H9 (cell line): ENCODE results near the gene CTSW. TPM values are rescaled to one million over a fixed set of nuclear protein-coding genes. Genes with fewer than 3 reads are reported as not detected.

Source experiments
- DNase-seq: peaks from one replicate; pipeline ENCODE4 v3.0.0-alpha.2; 2017
- H2AFZ ChIP-seq: one replicate; pipeline ENCODE4 v1.6.1; 2013; ENCODE audit warnings: mild to moderate bottlenecking, low read length, control low read depth, moderate library complexity
- H2AK5ac ChIP-seq: 2 replicates; pipeline ENCODE4 v1.6.1; 2013; ENCODE audit warnings: low read length, control low read depth, mixed read lengths; ENCODE audit not compliant: insufficient read length
- H2BK120ac ChIP-seq: one replicate; pipeline ENCODE4 v1.6.1; 2013; ENCODE audit warnings: low read depth, mild to moderate bottlenecking, low read length, control low read depth, inconsistent platforms; ENCODE audit not compliant: poor library complexity, severe bottlenecking
- H2BK12ac ChIP-seq: 2 replicates; pipeline ENCODE4 v1.6.1; 2013; ENCODE audit warnings: low read length, control low read depth, mixed read lengths, low read depth; ENCODE audit not compliant: insufficient read length
- H2BK15ac ChIP-seq: 2 replicates; pipeline ENCODE4 v1.6.1; 2013; ENCODE audit warnings: low read depth, low read length, control low read depth
- H2BK20ac ChIP-seq: one replicate; pipeline ENCODE4 v1.6.1; 2013; ENCODE audit warnings: low read depth, mild to moderate bottlenecking, low read length, control low read depth, inconsistent platforms; ENCODE audit not compliant: poor library complexity, severe bottlenecking
- H2BK5ac ChIP-seq: 2 replicates; pipeline ENCODE4 v1.6.1; 2013; ENCODE audit warnings: low read length, control low read depth, mixed read lengths; ENCODE audit not compliant: insufficient read length
- H3K14ac ChIP-seq: 2 replicates; pipeline ENCODE4 v1.6.1; 2013; ENCODE audit warnings: low read length, control low read depth; ENCODE audit not compliant: insufficient read depth
- H3K18ac ChIP-seq: 2 replicates; pipeline ENCODE4 v1.6.1; 2013; ENCODE audit warnings: low read depth, mild to moderate bottlenecking, mixed read lengths, low read length, control low read depth; ENCODE audit not compliant: insufficient read length
- H3K23ac ChIP-seq: 2 replicates; pipeline ENCODE4 v1.6.1; 2013; ENCODE audit warnings: low read length, control low read depth, mixed read lengths, low read depth; ENCODE audit not compliant: insufficient read length
- H3K23me2 ChIP-seq: 2 replicates; pipeline ENCODE4 v1.6.1; 2013; ENCODE audit warnings: low read depth, mild to moderate bottlenecking, mixed read lengths, low read length, control low read depth; ENCODE audit not compliant: insufficient read length, poor library complexity, severe bottlenecking
- H3K27ac ChIP-seq: 2 replicates; pipeline ENCODE4 v1.5.1; 2013; ENCODE audit warnings: low read length, control low read depth, mixed read lengths, low read depth; ENCODE audit not compliant: insufficient read length
- H3K27me3 ChIP-seq: 2 replicates; pipeline ENCODE4 v1.6.1; 2013; ENCODE audit warnings: low read length, control low read depth, inconsistent platforms; ENCODE audit not compliant: insufficient read depth
- H3K4ac ChIP-seq: 2 replicates; pipeline ENCODE4 v1.6.1; 2013; ENCODE audit warnings: low read depth, mild to moderate bottlenecking, control low read depth, inconsistent platforms, low read length, moderate library complexity
- H3K4me1 ChIP-seq: 2 replicates; pipeline ENCODE4 v1.6.1; 2013; ENCODE audit warnings: low read length, control low read depth, inconsistent platforms; ENCODE audit not compliant: insufficient read depth
- H3K4me2 ChIP-seq: 2 replicates; pipeline ENCODE4 v1.6.1; 2013; ENCODE audit warnings: low read length, control low read depth, mixed read lengths; ENCODE audit not compliant: insufficient read length, insufficient read depth
- H3K56ac ChIP-seq: 2 replicates; pipeline ENCODE4 v1.6.1; 2013; ENCODE audit warnings: low read depth, mild to moderate bottlenecking, mixed read lengths, low read length, control low read depth; ENCODE audit not compliant: insufficient read length
- H3K79me1 ChIP-seq: 2 replicates; pipeline ENCODE4 v1.6.1; 2013; ENCODE audit warnings: low read depth, mild to moderate bottlenecking, moderate library complexity, low read length, control low read depth, inconsistent platforms; ENCODE audit not compliant: insufficient read depth, poor library complexity, severe bottlenecking
- H3K79me2 ChIP-seq: 2 replicates; pipeline ENCODE4 v1.6.1; 2013; ENCODE audit warnings: low read length, control low read depth, inconsistent platforms; ENCODE audit not compliant: insufficient read depth
- H3K9ac ChIP-seq: 2 replicates; pipeline ENCODE4 v1.6.1; 2013; ENCODE audit warnings: low read length, control low read depth, mixed read lengths; ENCODE audit not compliant: insufficient read length; ENCODE audit errors: extremely low read depth
- H3K9me3 ChIP-seq: one replicate; pipeline ENCODE4 v1.6.1; 2013; ENCODE audit warnings: low read depth, low read length, inconsistent platforms; ENCODE audit not compliant: control insufficient read depth
- H3T11ph ChIP-seq: one replicate; pipeline ENCODE4 v1.6.1; 2013; ENCODE audit warnings: mild to moderate bottlenecking, low read length, control low read depth, inconsistent platforms
- H4K20me1 ChIP-seq: one replicate; pipeline ENCODE4 v1.6.1; 2013; ENCODE audit not compliant: control insufficient read depth, insufficient read length, insufficient read depth
- H4K5ac ChIP-seq: 2 replicates; pipeline ENCODE4 v1.6.1; 2013; ENCODE audit warnings: low read depth, mild to moderate bottlenecking, mixed read lengths, low read length, control low read depth; ENCODE audit not compliant: insufficient read length
- H4K8ac ChIP-seq: replicated peaks from 2 replicates; pipeline ENCODE4 v1.6.1; 2013; ENCODE audit warnings: low read length, control low read depth, mixed read lengths, low read depth; ENCODE audit not compliant: insufficient read length
- H4K91ac ChIP-seq: 2 replicates; pipeline ENCODE4 v1.6.1; 2013; ENCODE audit warnings: low read depth, mild to moderate bottlenecking, moderate library complexity, mixed read lengths, low read length, control low read depth; ENCODE audit not compliant: insufficient read length
- H3K27ac Mint-ChIP-seq, 3 experiments: 2 replicates in 2 of 3; 3 replicates in 1 of 3; pipeline ENCODE4 v1.8.0; 2020 to 2021; ENCODE audit warnings: mixed read lengths in 3 of 3, mild to moderate bottlenecking in 1 of 3, moderate library complexity in 1 of 3
- H3K27me3 Mint-ChIP-seq: 2 replicates; pipeline ENCODE4 v1.8.0; 2021; ENCODE audit warnings: low read depth, mild to moderate bottlenecking, moderate library complexity, mixed read lengths
- H3K36me3 Mint-ChIP-seq, 3 experiments: 2 replicates in 2 of 3; 3 replicates in 1 of 3; pipeline ENCODE4 v1.8.0; 2020 to 2021; ENCODE audit warnings: low read depth in 3 of 3, mixed read lengths in 3 of 3; ENCODE audit not compliant: insufficient read depth in 1 of 3
- H3K4me1 Mint-ChIP-seq, 2 experiments: 2 replicates each; pipeline ENCODE4 v1.8.0; 2020; ENCODE audit warnings: mixed read lengths in 2 of 2
- H3K4me3 Mint-ChIP-seq, 2 experiments: 2 replicates in 1 of 2; 3 replicates in 1 of 2; pipeline ENCODE4 v1.8.0; 2020 to 2021; ENCODE audit warnings: mild to moderate bottlenecking in 2 of 2, mixed read lengths in 2 of 2, moderate library complexity in 1 of 2
- H3K9me3 Mint-ChIP-seq, 2 experiments: 2 replicates in 1 of 2; 3 replicates in 1 of 2; pipeline ENCODE4 v1.8.0; 2020; ENCODE audit warnings: mild to moderate bottlenecking in 2 of 2, mixed read lengths in 2 of 2, moderate library complexity in 1 of 2
- WGBS: extraction: QIAGEN DNeasy Blood & Tissue Kit; methylation state at CpG from one replicate; pipeline ENCODE4 v1.1.7; 2013; ENCODE audit warnings: missing lambda C conversion rate, low lambda C conversion rate, mixed read lengths; ENCODE audit not compliant: insufficient read length; ENCODE audit errors: extremely low coverage; 5-methylcytosine and 5-hydroxymethylcytosine counted together
- total RNA-seq: library from RNA; stranded (reverse); gene quantifications from 2 replicates; pipeline ENCODE4 v1.2.1, GENCODE V29; 2021
- TF ChIP-seq, protein P1 (sequence below): fragments of 200-600 bp; sonication (generic); conservative IDR thresholded peaks from 3 replicates; pipeline ENCODE4 v1.8.0; 2021; ENCODE audit warnings: antibody characterized with exemption, mild to moderate bottlenecking

The CTSW gene
- total RNA-seq, 1 experiment from 2014 or later = not detected

DNA sequence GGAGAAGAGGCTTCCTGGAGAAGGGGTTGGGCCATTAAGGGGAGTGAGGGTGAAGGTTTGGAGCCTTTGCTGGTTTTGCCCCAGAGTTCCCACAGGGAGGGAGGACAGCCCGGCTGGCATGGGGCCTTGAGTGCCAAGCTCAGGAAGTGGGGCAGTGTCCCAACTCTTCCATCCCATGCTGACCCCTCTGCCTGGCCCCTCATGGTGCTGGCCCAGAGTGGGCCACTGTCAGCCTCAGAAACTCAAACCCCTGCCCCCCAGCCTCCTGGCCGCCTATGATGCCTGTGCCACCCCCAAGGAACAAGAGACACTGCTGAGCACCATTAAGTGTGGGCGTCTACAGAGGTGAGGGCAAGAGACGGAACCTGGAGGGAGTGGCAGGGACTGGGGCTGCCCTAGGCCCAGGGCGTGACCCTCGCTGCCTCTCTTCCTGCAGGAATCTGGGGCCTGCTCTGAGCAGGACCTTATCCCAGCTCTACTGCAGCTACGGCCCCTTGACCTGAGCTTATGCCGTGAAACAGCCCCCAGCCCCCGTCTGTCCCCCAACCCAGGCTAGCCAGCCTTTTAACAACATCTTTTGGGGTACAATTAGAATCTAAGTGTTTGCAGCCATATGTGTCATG is 14.0 kb upstream of the CTSW start:
- Histone ChIP-seq H3K4ac (no peak overlapping the region), H3K9ac (no peak overlapping the region), H2BK5ac (no peak overlapping the region), H2BK12ac (no peak overlapping the region), H3K23ac (no peak overlapping the region), H4K8ac (no peak overlapping the region), H3K27me3 (no peaks in the 10 kb centered on the region; the same call in 1 of the 2 replicates), H4K91ac (no peak overlapping the region), H4K20me1 (no peaks in the 10 kb centered on the region), H2AFZ (no peak overlapping the region), H2BK20ac (no peak overlapping the region), H3K14ac (no peak overlapping the region), H3K27ac (no peak overlapping the region), H3K4me2 (no peak overlapping the region), H2AK5ac (no peak overlapping the region), H3K23me2 (peaks cover 5% of the 10 kb centered on the region), H3T11ph (no peak overlapping the region), H3K56ac (no peak overlapping the region), H2BK15ac (no peak overlapping the region), H3K18ac (no peak overlapping the region), H2BK120ac (no peak overlapping the region), H3K4me1 (no peaks in the 10 kb centered on the region), H3K79me1 (no peaks in the 10 kb centered on the region), H3K9me3 (no peaks in the 10 kb centered on the region), H3K79me2 (no peaks in the 10 kb centered on the region), H4K5ac (no peak overlapping the region)
- H3K36me3 Mint-ChIP-seq = peaks cover 24 to 41% (median 40%) of the 10 kb centered on the region in 3 experiments; a peak in 6 of 7 replicates
- DNase-seq = no peak
- H3K27me3 Mint-ChIP-seq = peaks cover 4% of the 10 kb centered on the region
- H3K4me3 Mint-ChIP-seq = no peak overlapping the region; a peak in 2 of 5 replicates
- no CpG with 5 or more reads among the region's 9 CpGs for whole genome bisulfite sequencing
- TF ChIP-seq, protein P1, sequence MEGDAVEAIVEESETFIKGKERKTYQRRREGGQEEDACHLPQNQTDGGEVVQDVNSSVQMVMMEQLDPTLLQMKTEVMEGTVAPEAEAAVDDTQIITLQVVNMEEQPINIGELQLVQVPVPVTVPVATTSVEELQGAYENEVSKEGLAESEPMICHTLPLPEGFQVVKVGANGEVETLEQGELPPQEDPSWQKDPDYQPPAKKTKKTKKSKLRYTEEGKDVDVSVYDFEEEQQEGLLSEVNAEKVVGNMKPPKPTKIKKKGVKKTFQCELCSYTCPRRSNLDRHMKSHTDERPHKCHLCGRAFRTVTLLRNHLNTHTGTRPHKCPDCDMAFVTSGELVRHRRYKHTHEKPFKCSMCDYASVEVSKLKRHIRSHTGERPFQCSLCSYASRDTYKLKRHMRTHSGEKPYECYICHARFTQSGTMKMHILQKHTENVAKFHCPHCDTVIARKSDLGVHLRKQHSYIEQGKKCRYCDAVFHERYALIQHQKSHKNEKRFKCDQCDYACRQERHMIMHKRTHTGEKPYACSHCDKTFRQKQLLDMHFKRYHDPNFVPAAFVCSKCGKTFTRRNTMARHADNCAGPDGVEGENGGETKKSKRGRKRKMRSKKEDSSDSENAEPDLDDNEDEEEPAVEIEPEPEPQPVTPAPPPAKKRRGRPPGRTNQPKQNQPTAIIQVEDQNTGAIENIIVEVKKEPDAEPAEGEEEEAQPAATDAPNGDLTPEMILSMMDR = no peak
- H3K27ac Mint-ChIP-seq = no peak overlapping the region
- H3K4me1 Mint-ChIP-seq = peaks cover 18 to 19% of the 10 kb centered on the region in 2 experiments
- H3K9me3 Mint-ChIP-seq = no peaks in the 10 kb centered on the region
